Measurements from ENCODE around the gene CACNG4. TPM values are rescaled to one million over a fixed set of nuclear protein-coding genes. Genes with fewer than 3 reads are reported as not detected.

CACNG4 gene
- total RNA-seq, 1 donor from 2014 or later, result 5.8 TPM

DNA sequence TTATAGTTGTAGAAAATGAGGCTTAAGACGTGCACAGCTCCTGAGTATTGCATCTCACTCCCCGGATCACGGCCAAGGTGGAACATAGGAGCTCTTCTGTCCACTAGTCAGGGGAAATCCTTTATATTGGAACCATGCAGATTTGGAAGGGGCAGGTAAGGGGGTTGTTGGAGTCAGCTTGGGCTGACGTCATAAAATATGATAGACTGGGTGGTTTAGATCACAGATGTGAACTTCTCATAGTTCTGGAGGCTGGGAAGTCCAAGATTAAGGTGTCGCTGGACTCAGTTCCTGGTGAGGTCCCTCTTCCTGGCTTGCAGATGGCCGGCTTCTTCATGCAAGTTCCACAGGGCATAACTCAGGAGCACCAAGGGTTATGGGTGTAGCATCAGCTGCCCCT is 5.6 kb downstream of the CACNG4 start:
- H3K4me3 ChIP-seq (ENCODE audit: insufficient read depth, low read depth, low read length), result no peak overlapping the region
- Mint-ChIP-seq H3K9me3 (ENCODE audit: unreplicated experiment) (peaks cover 3% of the 10 kb centered on the region), H3K4me3 (ENCODE audit: unreplicated experiment) (no peak overlapping the region), H3K27me3 (ENCODE audit: low read depth, unreplicated experiment) (peaks cover 63% of the 10 kb centered on the region), H3K27ac (ENCODE audit: unreplicated experiment) (no peak overlapping the region), H3K36me3 (ENCODE audit: low read depth, unreplicated experiment) (no peaks in the 10 kb centered on the region), H3K4me1 (ENCODE audit: low read depth, unreplicated experiment) (no peaks in the 10 kb centered on the region)
- H3K27me3 ChIP-seq (ENCODE audit: insufficient read depth, low read length), result peaks cover 35% of the 10 kb centered on the region
- DNase-seq (ENCODE audit: low read depth), result no peak
- TF ChIP-seq EZH2 (IDR thresholded peaks at IDR 0.05; ENCODE audit: insufficient read depth, low read length), result no peak
- TF ChIP-seq, protein P1, sequence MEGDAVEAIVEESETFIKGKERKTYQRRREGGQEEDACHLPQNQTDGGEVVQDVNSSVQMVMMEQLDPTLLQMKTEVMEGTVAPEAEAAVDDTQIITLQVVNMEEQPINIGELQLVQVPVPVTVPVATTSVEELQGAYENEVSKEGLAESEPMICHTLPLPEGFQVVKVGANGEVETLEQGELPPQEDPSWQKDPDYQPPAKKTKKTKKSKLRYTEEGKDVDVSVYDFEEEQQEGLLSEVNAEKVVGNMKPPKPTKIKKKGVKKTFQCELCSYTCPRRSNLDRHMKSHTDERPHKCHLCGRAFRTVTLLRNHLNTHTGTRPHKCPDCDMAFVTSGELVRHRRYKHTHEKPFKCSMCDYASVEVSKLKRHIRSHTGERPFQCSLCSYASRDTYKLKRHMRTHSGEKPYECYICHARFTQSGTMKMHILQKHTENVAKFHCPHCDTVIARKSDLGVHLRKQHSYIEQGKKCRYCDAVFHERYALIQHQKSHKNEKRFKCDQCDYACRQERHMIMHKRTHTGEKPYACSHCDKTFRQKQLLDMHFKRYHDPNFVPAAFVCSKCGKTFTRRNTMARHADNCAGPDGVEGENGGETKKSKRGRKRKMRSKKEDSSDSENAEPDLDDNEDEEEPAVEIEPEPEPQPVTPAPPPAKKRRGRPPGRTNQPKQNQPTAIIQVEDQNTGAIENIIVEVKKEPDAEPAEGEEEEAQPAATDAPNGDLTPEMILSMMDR (IDR thresholded peaks at IDR 0.05; ENCODE audit: insufficient read depth, low read depth, low read length), result no peak
- no peak overlapping the region for H3K4me2 ChIP-seq (ENCODE audit: low read length)
- H4K20me1 ChIP-seq (ENCODE audit: insufficient read depth, low read length), result no peaks in the 10 kb centered on the region
- FAIRE-seq, result no peak
- no peak overlapping the region for H3K9ac ChIP-seq (ENCODE audit: low read length)
- H3K9me3 ChIP-seq (ENCODE audit: insufficient read depth, low read depth, low read length), result no peaks in the 10 kb centered on the region
- H3K4me1 ChIP-seq (ENCODE audit: insufficient read depth, low read length), result peaks cover 4% of the 10 kb centered on the region
- H3K79me2 ChIP-seq (ENCODE audit: insufficient read depth, low read length), result no peaks in the 10 kb centered on the region
- H3K36me3 ChIP-seq (ENCODE audit: insufficient read depth, low read length), result no peaks in the 10 kb centered on the region
- no peak overlapping the region for H2AFZ ChIP-seq (ENCODE audit: low read depth, low read length)
- H3K27ac ChIP-seq (ENCODE audit: low read depth, low read length), result no peak overlapping the region

GRCh38 chr17:66970797-66971196 is 6.3 kb downstream of the CACNG4 start:
- Mint-ChIP-seq H3K4me3 (ENCODE audit: unreplicated experiment) (no peak overlapping the region), H3K9me3 (ENCODE audit: unreplicated experiment) (peaks cover 3% of the 10 kb centered on the region), H3K27me3 (ENCODE audit: low read depth, unreplicated experiment) (peaks cover 68% of the 10 kb centered on the region), H3K27ac (ENCODE audit: unreplicated experiment) (no peak overlapping the region), H3K4me1 (ENCODE audit: low read depth, unreplicated experiment) (no peaks in the 10 kb centered on the region), H3K36me3 (ENCODE audit: low read depth, unreplicated experiment) (no peaks in the 10 kb centered on the region)
- no peak overlapping the region for H2AFZ ChIP-seq (ENCODE audit: low read depth, low read length)
- H3K4me1 ChIP-seq (ENCODE audit: insufficient read depth, low read length), result peaks cover 2% of the 10 kb centered on the region
- H3K4me2 ChIP-seq (ENCODE audit: low read length), result no peak overlapping the region
- TF ChIP-seq, protein P1 (IDR thresholded peaks at IDR 0.05; ENCODE audit: insufficient read depth, low read depth, low read length), result no peak
- no peak for TF ChIP-seq EZH2 (IDR thresholded peaks at IDR 0.05; ENCODE audit: insufficient read depth, low read length)
- no peaks in the 10 kb centered on the region for H3K36me3 ChIP-seq (ENCODE audit: insufficient read depth, low read length)
- no peak overlapping the region for H3K9ac ChIP-seq (ENCODE audit: low read length)
- no peak overlapping the region for H3K4me3 ChIP-seq (ENCODE audit: insufficient read depth, low read depth, low read length)
- H4K20me1 ChIP-seq (ENCODE audit: insufficient read depth, low read length), result no peaks in the 10 kb centered on the region
- H3K79me2 ChIP-seq (ENCODE audit: insufficient read depth, low read length), result no peaks in the 10 kb centered on the region
- no peaks in the 10 kb centered on the region for H3K9me3 ChIP-seq (ENCODE audit: insufficient read depth, low read depth, low read length)
- FAIRE-seq, result no peak
- no peak overlapping the region for H3K27ac ChIP-seq (ENCODE audit: low read depth, low read length)
- H3K27me3 ChIP-seq (ENCODE audit: insufficient read depth, low read length), result peaks cover 37% of the 10 kb centered on the region
- DNase-seq (ENCODE audit: low read depth), result no peak

- TF ChIP-seq EZH2 (IDR thresholded peaks at IDR 0.05; ENCODE audit: insufficient read depth, low read length), result no peak
- TF ChIP-seq, protein P1 (IDR thresholded peaks at IDR 0.05; ENCODE audit: insufficient read depth, low read depth, low read length), result no peak
- no peak for FAIRE-seq
- no peak overlapping the region for H3K9ac ChIP-seq (ENCODE audit: low read length)
- no peak overlapping the region for H3K4me3 Mint-ChIP-seq (ENCODE audit: unreplicated experiment)
- H3K4me3 ChIP-seq (ENCODE audit: insufficient read depth, low read depth, low read length), result no peak overlapping the region
- no peaks in the 10 kb centered on the region for H3K36me3 ChIP-seq (ENCODE audit: insufficient read depth, low read length)
- H3K9me3 Mint-ChIP-seq (ENCODE audit: unreplicated experiment), result peaks cover 3% of the 10 kb centered on the region
- H3K79me2 ChIP-seq (ENCODE audit: insufficient read depth, low read length), result no peaks in the 10 kb centered on the region
- H3K36me3 Mint-ChIP-seq (ENCODE audit: low read depth, unreplicated experiment), result no peaks in the 10 kb centered on the region
- peaks cover 66% of the 10 kb centered on the region for H3K27me3 Mint-ChIP-seq (ENCODE audit: low read depth, unreplicated experiment)
- H3K9me3 ChIP-seq (ENCODE audit: insufficient read depth, low read depth, low read length), result no peaks in the 10 kb centered on the region
- H3K27me3 ChIP-seq (ENCODE audit: insufficient read depth, low read length), result peaks cover 32% of the 10 kb centered on the region
- no peaks in the 10 kb centered on the region for H4K20me1 ChIP-seq (ENCODE audit: insufficient read depth, low read length)
- no peak overlapping the region for H3K4me2 ChIP-seq (ENCODE audit: low read length)
- no peak overlapping the region for H2AFZ ChIP-seq (ENCODE audit: low read depth, low read length)
- no peaks in the 10 kb centered on the region for H3K4me1 ChIP-seq (ENCODE audit: insufficient read depth, low read length)
- H3K27ac Mint-ChIP-seq (ENCODE audit: unreplicated experiment), result no peak overlapping the region
- no peak overlapping the region for H3K27ac ChIP-seq (ENCODE audit: low read depth, low read length)
- DNase-seq (ENCODE audit: low read depth), result no peak
- no peaks in the 10 kb centered on the region for H3K4me1 Mint-ChIP-seq (ENCODE audit: low read depth, unreplicated experiment)
Observed at GRCh38 chr17:66971264-66971663, 6.8 kb downstream of the CACNG4 start.
